Caco-2 (cell line): ENCODE results near the gene GLT8D1. TPM values are rescaled to one million over a fixed set of nuclear protein-coding genes. Genes with fewer than 3 reads are reported as not detected.
A peak's percentile ranks its signal among the peaks of the same experiment; 100 is the strongest.

ENCODE experiments used
- BruUV-seq: library from RNA; stranded (reverse); fragments of 400-500 nt; replicated peaks from 2 replicates; lab custom pipeline; 2021; lab: Mats Ljungman, UMichigan
- CTCF ChIA-PET: fragments of 300-600 bp; sonication (Branson Sonifier 250); formaldehyde crosslinking; loops from one replicate; lab custom pipeline; 2022; ENCODE audit warnings: antibody characterized with exemption; lab: Charles Lee
- POLR2A ChIA-PET: fragments of 300-600 bp; sonication (Branson Sonifier 250); formaldehyde crosslinking; loops from one replicate; lab custom pipeline; 2022; ENCODE audit warnings: antibody characterized with exemption; lab: Charles Lee
- DNase-seq, 2 experiments: peaks; one replicate each; pipeline versions ENCODE4 v3.0.0 to v3.0.0-alpha.2; 2020 to 2022
- H3K27me3 ChIP-seq: replicated peaks from 2 replicates; pipeline ENCODE4 v1.6.0; 2011; ENCODE audit warnings: low read length; ENCODE audit not compliant: control insufficient read depth, insufficient read depth
- H3K36me3 ChIP-seq: 2 replicates; pipeline ENCODE4 v1.5.1; 2011; ENCODE audit warnings: low read length; ENCODE audit not compliant: control insufficient read depth, insufficient read depth
- H3K4me1 ChIP-seq: fragments of 250-450 bp; sonication (Bioruptor Pico); 2 replicates; pipeline ENCODE4 v1.5.1; 2020; ENCODE audit warnings: mild to moderate bottlenecking
- H3K4me3 ChIP-seq: 2 replicates; pipeline ENCODE4 v1.5.1; 2011; ENCODE audit warnings: low read depth, mild to moderate bottlenecking, control low read depth, low read length
- H3K9me3 ChIP-seq: fragments of 250-450 bp; sonication (Bioruptor Pico); 2 replicates; pipeline ENCODE4 v1.5.1; 2020; ENCODE audit warnings: mild to moderate bottlenecking, moderate library complexity
- H3K27ac Mint-ChIP-seq: one replicate; pipeline ENCODE4 v1.8.0; 2022; ENCODE audit warnings: mixed read lengths; ENCODE audit not compliant: unreplicated experiment
- H3K27me3 Mint-ChIP-seq: one replicate; pipeline ENCODE4 v1.8.0; 2022; ENCODE audit warnings: mixed read lengths; ENCODE audit not compliant: insufficient read depth, unreplicated experiment
- H3K36me3 Mint-ChIP-seq: one replicate; pipeline ENCODE4 v1.8.0; 2022; ENCODE audit warnings: mild to moderate bottlenecking, mixed read lengths; ENCODE audit not compliant: insufficient read depth, unreplicated experiment
- H3K4me1 Mint-ChIP-seq: one replicate; pipeline ENCODE4 v1.8.0; 2022; ENCODE audit warnings: low read depth, mixed read lengths; ENCODE audit not compliant: unreplicated experiment
- H3K4me3 Mint-ChIP-seq: one replicate; pipeline ENCODE4 v1.8.0; 2022; ENCODE audit warnings: mild to moderate bottlenecking, moderate library complexity, mixed read lengths; ENCODE audit not compliant: unreplicated experiment
- H3K9me3 Mint-ChIP-seq: one replicate; pipeline ENCODE4 v1.8.0; 2022; ENCODE audit warnings: mixed read lengths; ENCODE audit not compliant: unreplicated experiment
- CTCF ChIP-seq, 2 experiments: fragments of 200-600 bp in 1 of 2; IDR thresholded peaks; 1 replicate in 1 of 2; 2 replicates in 1 of 2; pipeline versions ENCODE4 v1.5.1 to v1.8.0; 2011 to 2022; ENCODE audit warnings: antibody characterized with exemption in 1 of 2, control low read depth in 1 of 2, inconsistent platforms in 1 of 2, low read depth in 1 of 2, low read length in 1 of 2, mild to moderate bottlenecking in 1 of 2, moderate library complexity in 1 of 2; ENCODE audit not compliant: insufficient read depth in 1 of 2, severe bottlenecking in 1 of 2, unreplicated experiment in 1 of 2
- intact Hi-C: fragments of 100-400 bp; cut with micrococcal nuclease; formaldehyde crosslinking; loops from one replicate; pipeline ENCODE4 v1.10.0; 2022; ENCODE audit not compliant: unreplicated experiment
- total RNA-seq: library from RNA; stranded (reverse); gene quantifications from 2 replicates; pipeline ENCODE4 v1.2.3, GENCODE V29; 2022

Gene GLT8D1
- total RNA-seq, 1 experiment from 2014 or later = 31.4 TPM

- TF ChIP-seq CTCF (IDR thresholded peaks at IDR 0.05; ENCODE audit: insufficient read depth in 1 of 2, low read depth in 1 of 2, low read length in 1 of 2, severe bottlenecking in 1 of 2, unreplicated experiment in 1 of 2) = no peak
- H3K4me3 Mint-ChIP-seq = peak overlapping the region; percentile 96
- H3K4me1 ChIP-seq = peaks cover 9% of the 10 kb centered on the region; the same call in 1 of the 2 replicates
- POLR2A ChIA-PET = interaction anchor here (1.8 kb wide), 1 partner anchor 16 kb away, joined by 7 read pairs; no protein-coding TSS in a partner anchor
- intact Hi-C loops = no loop called here
- H3K9me3 Mint-ChIP-seq = no peaks in the 10 kb centered on the region
- DNase-seq = peak; percentile 50 to 56
- H3K9me3 ChIP-seq = no peaks in the 10 kb centered on the region
- peak overlapping the region; percentile 95 for H3K27ac Mint-ChIP-seq
- CTCF ChIA-PET = no interaction called here
- H3K36me3 Mint-ChIP-seq = peaks cover 27% of the 10 kb centered on the region
- H3K36me3 ChIP-seq = no peaks in the 10 kb centered on the region
- no peaks in the 10 kb centered on the region for H3K27me3 ChIP-seq
- no TSS peak for BruUV-seq
- peak overlapping the region; percentile 90 for H3K4me3 ChIP-seq
- no peaks in the 10 kb centered on the region for H3K27me3 Mint-ChIP-seq
- H3K4me1 Mint-ChIP-seq = peaks cover 7% of the 10 kb centered on the region
These were observed 767 bp downstream of the GLT8D1 start for GRCh38 chr3:52704611-52705437.

- ChIA-PET CTCF (no interaction called here), POLR2A (no interaction called here)
- H3K4me1 ChIP-seq = peaks cover 9% of the 10 kb centered on the region; the same call in 1 of the 2 replicates
- H3K4me1 Mint-ChIP-seq = peaks cover 7% of the 10 kb centered on the region
- no peaks in the 10 kb centered on the region for H3K9me3 ChIP-seq
- DNase-seq = no peak
- no peaks in the 10 kb centered on the region for H3K9me3 Mint-ChIP-seq
- peaks cover 21% of the 10 kb centered on the region for H3K36me3 Mint-ChIP-seq
- H3K4me3 ChIP-seq = no peak overlapping the region
- TF ChIP-seq CTCF (IDR thresholded peaks at IDR 0.05; ENCODE audit: insufficient read depth in 1 of 2, low read depth in 1 of 2, low read length in 1 of 2, severe bottlenecking in 1 of 2, unreplicated experiment in 1 of 2) = no peak
- BruUV-seq = no TSS peak
- no peaks in the 10 kb centered on the region for H3K27me3 ChIP-seq
- no peak overlapping the region for H3K27ac Mint-ChIP-seq
- no peaks in the 10 kb centered on the region for H3K36me3 ChIP-seq
- H3K4me3 Mint-ChIP-seq = no peak overlapping the region
- intact Hi-C loops = no loop called here
- no peaks in the 10 kb centered on the region for H3K27me3 Mint-ChIP-seq
These were observed 2.2 kb downstream of the GLT8D1 start for GRCh38 chr3:52703341-52703740.

- Histone ChIP-seq H3K4me3 (no peak overlapping the region), H3K27me3 (no peaks in the 10 kb centered on the region), H3K36me3 (peaks cover 1% of the 10 kb centered on the region; the same call in 1 of the 2 replicates), H3K9me3 (no peaks in the 10 kb centered on the region), H3K4me1 (no peaks in the 10 kb centered on the region)
- peaks cover 71% of the 10 kb centered on the region for H3K36me3 Mint-ChIP-seq
- no peaks in the 10 kb centered on the region for H3K27me3 Mint-ChIP-seq
- intact Hi-C loops = no loop called here
- no peaks in the 10 kb centered on the region for H3K9me3 Mint-ChIP-seq
- no peak overlapping the region for H3K27ac Mint-ChIP-seq
- no peak for TF ChIP-seq CTCF (IDR thresholded peaks at IDR 0.05; ENCODE audit: insufficient read depth in 1 of 2, low read depth in 1 of 2, low read length in 1 of 2, severe bottlenecking in 1 of 2, unreplicated experiment in 1 of 2)
- H3K4me3 Mint-ChIP-seq = no peak overlapping the region
- DNase-seq = no peak
- POLR2A ChIA-PET = no interaction called here
- BruUV-seq = no TSS peak
- H3K4me1 Mint-ChIP-seq = no peaks in the 10 kb centered on the region
- CTCF ChIA-PET = interaction anchor here (0.6 kb wide), 1 partner anchor 145 kb away, joined by 4 read pairs; no protein-coding TSS in a partner anchor
These were observed 8.0 kb downstream of the GLT8D1 start for GRCh38 chr3:52697632-52697965.
